OCI-LY1 (cell line): Measurements from ENCODE around the gene BHMT2.

Source experiments
- H2AFZ ChIP-seq: fragments of 200-600 bp; sonication (generic), shearing (Covaris generic); 2 replicates; pipeline ENCODE4 v1.6.0; 2014; ENCODE audit warnings: antibody characterized with exemption, mild to moderate bottlenecking, low read length
- H3F3A ChIP-seq: fragments of 200-600 bp; sonication (generic), shearing (Covaris generic); 2 replicates; pipeline ENCODE4 v1.6.0; 2014; ENCODE audit warnings: mild to moderate bottlenecking, antibody characterized with exemption, low read length, moderate library complexity; ENCODE audit not compliant: insufficient read depth
- H3K27ac ChIP-seq: fragments of 200-600 bp; sonication (generic); 2 replicates; pipeline ENCODE4 v1.5.1; 2014; ENCODE audit warnings: low read length, mixed run types, mild to moderate bottlenecking, low read depth; ENCODE audit not compliant: poor library complexity, severe bottlenecking
- H3K27me3 ChIP-seq: fragments of 200-600 bp; sonication (generic); 2 replicates; pipeline ENCODE4 v1.6.0; 2014; ENCODE audit warnings: antibody characterized with exemption, mild to moderate bottlenecking, low read length, moderate library complexity; ENCODE audit not compliant: insufficient read depth
- H3K36me3 ChIP-seq: fragments of 200-600 bp; sonication (generic); 2 replicates; pipeline ENCODE4 v1.6.1; 2014; ENCODE audit warnings: mild to moderate bottlenecking, antibody characterized with exemption, low read length, moderate library complexity, mixed read lengths; ENCODE audit not compliant: insufficient read depth
- H3K4me1 ChIP-seq: fragments of 200-600 bp; sonication (generic); 2 replicates; pipeline ENCODE4 v1.5.1; 2014; ENCODE audit warnings: mild to moderate bottlenecking, low read length, moderate library complexity; ENCODE audit not compliant: insufficient read depth, severe bottlenecking
- H3K4me2 ChIP-seq: fragments of 200-600 bp; sonication (generic), shearing (Covaris generic); 2 replicates; pipeline ENCODE4 v1.6.1; 2014; ENCODE audit warnings: low read length
- H3K4me3 ChIP-seq: fragments of 200-600 bp; sonication (generic); 2 replicates; pipeline ENCODE4 v1.5.1; 2014; ENCODE audit warnings: low read length, low read depth, mild to moderate bottlenecking, mixed read lengths; ENCODE audit not compliant: poor library complexity, severe bottlenecking
- H3K79me2 ChIP-seq: fragments of 200-600 bp; shearing (Covaris generic); 2 replicates; pipeline ENCODE4 v1.6.1; 2016; ENCODE audit warnings: mixed run types, low read length, mixed read lengths; ENCODE audit not compliant: insufficient read depth
- H3K9ac ChIP-seq: fragments of 200-600 bp; sonication (generic), shearing (Covaris generic); 2 replicates; pipeline ENCODE4 v1.6.1; 2014; ENCODE audit warnings: mild to moderate bottlenecking, low read length, mixed read lengths
- H3K9me2 ChIP-seq: fragments of 200-600 bp; sonication (generic), shearing (Covaris generic); 2 replicates; pipeline ENCODE4 v1.6.1; 2014; ENCODE audit warnings: low read depth, mild to moderate bottlenecking, low read length, mixed read lengths
- H3K9me3 ChIP-seq: fragments of 200-600 bp; shearing (Covaris generic); 2 replicates; pipeline ENCODE4 v1.6.1; 2014; ENCODE audit warnings: low read length, mixed read lengths
- H4K20me1 ChIP-seq: fragments of 200-600 bp; sonication (generic), shearing (Covaris generic); 2 replicates; pipeline ENCODE4 v1.6.0; 2016; ENCODE audit warnings: mild to moderate bottlenecking, low read length; ENCODE audit not compliant: insufficient read depth
- CTCF ChIP-seq: fragments of 200-600 bp; sonication (generic), shearing (Covaris generic); IDR thresholded peaks from 2 replicates; pipeline ENCODE4 v1.5.1; 2017; ENCODE audit warnings: mild to moderate bottlenecking, antibody characterized with exemption, low read length, moderate library complexity, mixed read lengths
- EZH2 ChIP-seq: fragments of 200-600 bp; sonication (generic), shearing (Covaris generic); IDR thresholded peaks from 2 replicates; pipeline ENCODE4 v1.8.0; 2017; ENCODE audit warnings: borderline replicate concordance, mixed run types, mild to moderate bottlenecking, antibody characterized with exemption, low read length, moderate library complexity, mixed read lengths

BHMT2 gene

GRCh38 chr5:79048437-79048836 lies 21.1 kb upstream of the BHMT2 start:
- H3K4me3 ChIP-seq = no peak overlapping the region
- H3K79me2 ChIP-seq = no peaks in the 10 kb centered on the region
- H4K20me1 ChIP-seq = no peaks in the 10 kb centered on the region
- no peak overlapping the region for H2AFZ ChIP-seq
- no peak for TF ChIP-seq EZH2
- TF ChIP-seq CTCF = no peak
- no peak overlapping the region for H3K27ac ChIP-seq
- H3K9me2 ChIP-seq = no peaks in the 10 kb centered on the region
- H3K4me2 ChIP-seq = no peak overlapping the region
- no peaks in the 10 kb centered on the region for H3K9me3 ChIP-seq
- H3K27me3 ChIP-seq = no peaks in the 10 kb centered on the region; the same call in 1 of the 2 replicates
- no peaks in the 10 kb centered on the region for H3K36me3 ChIP-seq
- H3K9ac ChIP-seq = no peak overlapping the region
- no peaks in the 10 kb centered on the region for H3F3A ChIP-seq
- H3K4me1 ChIP-seq = no peaks in the 10 kb centered on the region

- Histone ChIP-seq H3K36me3 (no peaks in the 10 kb centered on the region), H3K4me1 (no peaks in the 10 kb centered on the region), H2AFZ (no peak overlapping the region), H4K20me1 (no peaks in the 10 kb centered on the region), H3K79me2 (no peaks in the 10 kb centered on the region), H3K9ac (no peak overlapping the region), H3K9me3 (no peaks in the 10 kb centered on the region), H3K27me3 (no peaks in the 10 kb centered on the region; the same call in 1 of the 2 replicates), H3K4me2 (no peak overlapping the region), H3K27ac (no peak overlapping the region), H3K9me2 (no peaks in the 10 kb centered on the region), H3F3A (no peaks in the 10 kb centered on the region), H3K4me3 (no peak overlapping the region)
- TF ChIP-seq CTCF (no peak), EZH2 (no peak)
Measured at GRCh38 chr5:79050498-79050897, 19.1 kb upstream of the BHMT2 start.

GRCh38 chr5:79053321-79053720 lies 16.2 kb upstream of the BHMT2 start:
- Histone ChIP-seq H3K9me2 (no peaks in the 10 kb centered on the region), H3K4me3 (no peak overlapping the region), H3F3A (no peaks in the 10 kb centered on the region), H3K79me2 (no peaks in the 10 kb centered on the region), H3K9ac (no peak overlapping the region), H3K27ac (no peak overlapping the region), H2AFZ (no peak overlapping the region), H3K4me1 (no peaks in the 10 kb centered on the region), H3K4me2 (no peak overlapping the region), H3K36me3 (no peaks in the 10 kb centered on the region), H4K20me1 (no peaks in the 10 kb centered on the region), H3K9me3 (no peaks in the 10 kb centered on the region), H3K27me3 (no peaks in the 10 kb centered on the region)
- no peak for TF ChIP-seq EZH2

- H2AFZ ChIP-seq = no peak overlapping the region
- H3K4me1 ChIP-seq = no peaks in the 10 kb centered on the region
- no peaks in the 10 kb centered on the region for H3K9me2 ChIP-seq
- H3K27ac ChIP-seq = no peak overlapping the region
- H3K4me3 ChIP-seq = no peak overlapping the region
- no peak overlapping the region for H3K9ac ChIP-seq
- no peak overlapping the region for H3K4me2 ChIP-seq
- no peaks in the 10 kb centered on the region for H4K20me1 ChIP-seq
- no peaks in the 10 kb centered on the region for H3K79me2 ChIP-seq
- no peaks in the 10 kb centered on the region for H3K27me3 ChIP-seq
- no peak for TF ChIP-seq EZH2
- TF ChIP-seq CTCF = no peak
- no peaks in the 10 kb centered on the region for H3K9me3 ChIP-seq
- H3F3A ChIP-seq = no peaks in the 10 kb centered on the region
- no peaks in the 10 kb centered on the region for H3K36me3 ChIP-seq
Measured at GRCh38 chr5:79055017-79055416, 14.6 kb upstream of the BHMT2 start.
